Spleen (tissue), 11 donors: ENCODE results near the gene EFNA3. TPM values are rescaled to one million over a fixed set of nuclear protein-coding genes. Genes with fewer than 3 reads are reported as not detected.

Experiments used
- DNase-seq: peaks from one replicate; pipeline ENCODE4 v3.0.0-alpha.2; 2020
- H3K27ac ChIP-seq, 8 donors: fragments of 200-600 bp; sonication (generic) in 7 of 8; 1 replicate in 4 of 8; 2 replicates in 4 of 8; pipeline versions ENCODE4 v1.5.0 to v1.8.0; 2016 to 2021; ENCODE audit warnings: inconsistent platforms in 4 of 8, mild to moderate bottlenecking in 4 of 8, moderate library complexity in 1 of 8
- H3K27me3 ChIP-seq, 7 donors: fragments of 200-600 bp; sonication (generic) in 6 of 7; replicated peaks in 1 of 7; 1 replicate in 4 of 7; 2 replicates in 3 of 7; pipeline versions ENCODE4 v1.5.0 to v1.8.0; 2016 to 2021; ENCODE audit warnings: inconsistent platforms in 3 of 7, mild to moderate bottlenecking in 1 of 7
- H3K36me3 ChIP-seq, 6 donors: fragments of 200-600 bp; sonication (generic) in 5 of 6; 1 replicate in 4 of 6; 2 replicates in 2 of 6; pipeline versions ENCODE4 v1.5.0 to v1.8.0; 2016 to 2021; ENCODE audit warnings: inconsistent platforms in 2 of 6
- H3K4me1 ChIP-seq, 6 donors: fragments of 200-600 bp; sonication (generic) in 5 of 6; 1 replicate in 3 of 6; 2 replicates in 3 of 6; pipeline versions ENCODE4 v1.5.0 to v1.8.0; 2016 to 2021; ENCODE audit warnings: inconsistent platforms in 3 of 6
- H3K4me3 ChIP-seq, 8 donors: fragments of 200-600 bp; sonication (generic) in 7 of 8; 1 replicate in 4 of 8; 2 replicates in 4 of 8; pipeline versions ENCODE4 v1.5.0 to v1.8.0; 2016 to 2021; ENCODE audit warnings: inconsistent platforms in 4 of 8, mild to moderate bottlenecking in 4 of 8, moderate library complexity in 2 of 8
- H3K9me3 ChIP-seq, 8 donors: fragments of 200-600 bp; sonication (generic) in 7 of 8; 1 replicate in 4 of 8; 2 replicates in 4 of 8; pipeline versions ENCODE4 v1.5.0 to v1.8.0; 2016 to 2021; ENCODE audit warnings: inconsistent platforms in 4 of 8
- CTCF ChIP-seq, 11 experiments: fragments of 200-600 bp in 7 of 11; fragments of 450-650 bp in 4 of 11; sonication (generic) in 4 of 11; IDR thresholded peaks in 8 of 11; conservative IDR thresholded peaks in 3 of 11; 1 replicate in 7 of 11; 2 replicates in 4 of 11; pipeline versions ENCODE4 v1.4.0 to v1.8.0; 2016 to 2021; ENCODE audit warnings: antibody characterized with exemption in 11 of 11, inconsistent platforms in 4 of 11, mild to moderate bottlenecking in 1 of 11
- POLR2A ChIP-seq, 3 donors: fragments of 450-650 bp; IDR thresholded peaks; one replicate each; pipeline ENCODE4 v1.5.1; 2017; ENCODE audit warnings: antibody characterized with exemption in 3 of 3, mild to moderate bottlenecking in 1 of 3
- POLR2AphosphoS5 ChIP-seq, 3 donors: sonication (generic); formaldehyde crosslinking; IDR thresholded peaks; one replicate each; pipeline ENCODE4 v1.5.1; 2017; ENCODE audit warnings: antibody characterized with exemption in 3 of 3
- WGBS, 5 donors: extraction: QIAGEN DNeasy Blood & Tissue Kit in 3 of 5; methylation state at CpG; one replicate each; pipeline versions ENCODE4 v1.1.5 to v1.1.7; 2013 to 2018; 5-methylcytosine and 5-hydroxymethylcytosine counted together
- intact Hi-C: fragments of 100-400 bp; cut with DNase I; formaldehyde crosslinking; loops from one replicate; pipeline ENCODE4 v1.15.0; 2023; ENCODE audit warnings: low total_unique reads
- polyA plus RNA-seq, 3 donors: library from polyadenylated mRNA; stranded (reverse); fragments of 200-250 nt; gene quantifications; one replicate each; pipeline ENCODE4 v1.2.1, GENCODE V29; 2013
- total RNA-seq, 7 donors: library from RNA; depleted of rRNA in 3 of 7; stranded (reverse); fragments of >200 nt in 3 of 7; fragmentation: NEBNext Ultra II Directional in 4 of 7; extraction: Animal tissue kit (Norgen Biotek cat#: 25700) in 4 of 7; gene quantifications; one replicate each; pipeline versions ENCODE4 v1.1.0 to v1.2.1, GENCODE V29; 2016 to 2021
- donor health status: healthy with polysubstance abuse.
- donor health status: DM: no; HTN: no; CAD: no; lungs with moderate emphysema.
- donor health status: DM: no; HTN: no; CAD: no.
- donor health status: Bipolar disorder and iron deficiency.
- donor health status: healthy.
- donor health status: DM: no; HTN: no; CAD: no.
- donor health status: DM: yes; HTN: yes; CAD: no.

The EFNA3 gene
- total and polyA plus RNA-seq, 10 donors = 1.4 to 4.3 (median 1.9) TPM; not detected in 1

GRCh38 chr1:155051342-155051776 lies 27.3 kb upstream of the EFNA3 start:
- H3K36me3 ChIP-seq = peaks cover 0 to 31% (median 20%) of the 10 kb centered on the region in 6 donors
- DNase-seq = no peak
- 0 to 1% (median 0%) methylated on average over 22 to 31 of the region's 31 CpGs for WGBS, 5 donors
- intact Hi-C loops = no loop called here
- H3K9me3 ChIP-seq = no peaks in the 10 kb centered on the region
- H3K27me3 ChIP-seq = no peaks in the 10 kb centered on the region
- TF ChIP-seq POLR2AphosphoS5 (IDR thresholded peaks at IDR 0.05) = peak; percentile 18 to 76 (median 64)
- no peak for TF ChIP-seq POLR2A (IDR thresholded peaks at IDR 0.05)
- H3K4me3 ChIP-seq = peak overlapping the region; percentile 56 to 94 (median 72)
- H3K4me1 ChIP-seq = peaks cover 11 to 51% (median 43%) of the 10 kb centered on the region in 6 donors
- peak overlapping the region; percentile 14 to 95 (median 90) for H3K27ac ChIP-seq

- H3K9me3 ChIP-seq = no peaks in the 10 kb centered on the region
- H3K27ac ChIP-seq = peak overlapping the region; percentile 14 to 95 (median 90)
- peaks cover 11 to 51% (median 43%) of the 10 kb centered on the region in 6 donors for H3K4me1 ChIP-seq
- peaks cover 0 to 37% (median 25%) of the 10 kb centered on the region in 6 donors for H3K36me3 ChIP-seq
- H3K4me3 ChIP-seq = peak overlapping the region; percentile 56 to 94 (median 72)
- no peaks in the 10 kb centered on the region for H3K27me3 ChIP-seq
- WGBS, 5 donors = 1 to 8% (median 2%) methylated on average over 19 to 27 of the region's 27 CpGs
- intact Hi-C loops = no loop called here
- DNase-seq = peak; percentile 88
- TF ChIP-seq CTCF (IDR thresholded peaks at IDR 0.05 in 8 of 11, conservative IDR thresholded peaks at IDR 0.05 in 3 of 11) (no peak), POLR2AphosphoS5 (IDR thresholded peaks at IDR 0.05) (peak in 2 of 3 donors; percentile 26 to 56)
Observed at GRCh38 chr1:155051777-155052398, 26.7 kb upstream of the EFNA3 start.

GRCh38 chr1:155052439-155053395 lies 25.9 kb upstream of the EFNA3 start:
- Histone ChIP-seq H3K27me3 (no peaks in the 10 kb centered on the region), H3K36me3 (peaks cover 0 to 45% (median 34%) of the 10 kb centered on the region in 6 donors), H3K4me1 (peaks cover 11 to 51% (median 43%) of the 10 kb centered on the region in 6 donors), H3K9me3 (no peaks in the 10 kb centered on the region), H3K27ac (peak overlapping the region in 7 of 8 donors; percentile 62 to 95 (median 90)), H3K4me3 (peak overlapping the region; percentile 56 to 94 (median 72))
- intact Hi-C loops = no loop called here
- WGBS, 5 donors = 23 to 35% (median 28%) methylated on average over 12 of the region's 12 CpGs
- no peak for DNase-seq
- TF ChIP-seq CTCF (IDR thresholded peaks at IDR 0.05 in 8 of 11, conservative IDR thresholded peaks at IDR 0.05 in 3 of 11) = no peak
- peak in 2 of 3 donors; percentile 45 to 50 for TF ChIP-seq POLR2AphosphoS5 (IDR thresholded peaks at IDR 0.05)
- TF ChIP-seq POLR2A (IDR thresholded peaks at IDR 0.05) = no peak

GRCh38 chr1:155053531-155054105 lies 25.0 kb upstream of the EFNA3 start:
- Histone ChIP-seq H3K4me1 (peaks cover 11 to 51% (median 43%) of the 10 kb centered on the region in 6 donors), H3K9me3 (no peaks in the 10 kb centered on the region), H3K36me3 (peaks cover 0 to 54% (median 43%) of the 10 kb centered on the region in 6 donors), H3K27ac (peak overlapping the region; percentile 29 to 95 (median 90)), H3K27me3 (no peaks in the 10 kb centered on the region), H3K4me3 (peak overlapping the region in 1 of 8 donors; percentile 94)
- WGBS, 5 donors = 84 to 94% (median 87%) methylated on average over 7 of the region's 7 CpGs
- TF ChIP-seq CTCF (IDR thresholded peaks at IDR 0.05 in 8 of 11, conservative IDR thresholded peaks at IDR 0.05 in 3 of 11) (no peak), POLR2AphosphoS5 (IDR thresholded peaks at IDR 0.05) (no peak), POLR2A (IDR thresholded peaks at IDR 0.05) (no peak)
- DNase-seq = no peak
- intact Hi-C loops = no loop called here
